ENCODE data around the gene GPR85.

- TF ChIP-seq EP300 (IDR thresholded peaks at IDR 0.05) (no peak), CTCF (IDR thresholded peaks at IDR 0.05) (no peak)
Measured at GRCh38 chr7:113087071-113087998, 708 bp upstream of the GPR85 start.

Measured in stomach (tissue), 4 donors.